Fibroblast of skin of left quadriceps (primary cell): ENCODE measurements around the gene BPHL.
A peak's percentile ranks its signal among the peaks of the same experiment; 100 is the strongest.
"Not testable (repeated sequence)": the region's sequence is repeated elsewhere in the genome, so short reads cannot be mapped to it uniquely, and the experiment has no call there.

ENCODE experiments used
- DNase-seq, 2 experiments: peaks; one replicate each; pipeline ENCODE4 v3.0.0-alpha.2; 2013; ENCODE audit warnings: low read depth in 2 of 2

Gene BPHL

DNA sequence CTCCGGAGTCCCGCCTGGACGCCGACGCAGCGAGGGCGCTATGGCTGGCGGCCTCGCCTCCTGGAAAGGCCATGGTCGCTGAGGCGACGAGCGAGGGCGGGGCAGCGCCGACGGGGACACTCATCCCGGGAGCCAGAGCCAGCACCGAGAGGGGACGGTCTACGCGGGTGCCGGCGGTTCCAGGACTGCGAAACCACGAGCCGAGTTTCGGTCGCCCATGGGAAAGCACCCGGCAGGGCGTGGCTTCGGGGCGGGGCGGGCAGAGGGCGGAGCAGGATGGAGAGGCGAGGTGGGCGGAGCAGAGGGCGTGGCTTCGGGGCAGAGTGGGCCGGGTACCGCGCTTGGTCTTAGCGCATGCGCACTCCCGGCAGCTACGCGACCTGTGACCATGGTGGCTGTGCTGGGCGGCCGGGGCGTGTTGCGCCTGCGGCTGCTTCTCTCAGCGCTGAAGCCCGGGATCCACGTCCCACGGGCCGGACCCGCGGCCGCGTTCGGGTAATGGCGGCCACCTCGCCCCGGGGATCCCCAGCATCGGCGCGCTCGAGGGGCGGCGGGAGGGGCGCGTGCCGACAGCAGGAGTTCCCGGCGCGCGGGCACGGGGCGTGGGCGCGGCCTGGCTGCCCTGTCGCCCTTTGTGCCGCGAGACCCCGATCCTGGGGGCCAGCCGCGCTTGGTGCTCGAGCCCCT, at the start of gene BPHL:
BPHL (plus strand) TSS at position 359 of the 687 bp plus-strand sequence; CDS start at position 389, 30 bp downstream.
- peak; percentile 71 to 72 for DNase-seq

DNA sequence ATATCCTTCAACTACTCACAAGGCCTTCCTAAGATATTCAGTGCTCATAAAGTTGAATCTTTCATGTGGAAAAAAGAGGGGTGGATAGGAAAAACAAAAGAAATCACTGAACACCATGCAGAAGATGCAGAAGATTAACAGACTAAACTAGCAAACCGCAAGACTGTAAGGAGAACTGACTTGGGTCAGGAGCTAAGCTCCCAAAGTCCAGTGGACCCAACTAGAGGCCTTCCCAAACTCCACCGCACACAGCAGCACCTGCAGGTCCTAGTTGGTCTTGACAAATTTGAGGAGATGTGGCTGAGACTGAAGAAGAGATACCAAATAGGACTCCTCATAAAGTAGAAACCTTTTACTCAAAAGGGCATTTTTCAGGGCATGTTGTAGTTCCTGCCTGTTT, 46.9 kb upstream of the BPHL start:
- no peak for DNase-seq

GRCh38 chr6:3072798-3073197, 45.7 kb upstream of the BPHL start:
- DNase-seq = no peak

- DNase-seq = no peak
These were observed 45.1 kb upstream of the BPHL start for GRCh38 chr6:3073382-3073781.

DNA sequence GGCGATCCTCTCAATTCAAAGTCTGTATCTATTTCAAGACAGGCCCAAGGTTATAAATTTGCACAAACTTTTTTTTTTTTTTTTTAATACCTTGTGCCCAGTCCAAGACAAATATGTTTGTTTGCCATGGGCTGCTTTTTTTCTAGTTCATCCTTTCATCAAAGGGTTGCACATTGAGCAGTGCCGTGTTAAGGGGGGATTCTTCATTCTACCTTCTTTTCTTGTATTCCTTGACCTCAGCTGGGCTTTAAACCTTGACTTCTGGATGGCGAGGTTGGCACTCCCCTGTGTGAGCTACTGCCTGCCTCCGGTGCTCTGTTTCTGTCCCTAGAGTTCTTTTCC, 42.8 kb upstream of the BPHL start:
- DNase-seq = no peak

GRCh38 chr6:3076320-3076719, 42.2 kb upstream of the BPHL start:
- no peak for DNase-seq

- no peak for DNase-seq
These were observed 41.1 kb upstream of the BPHL start for GRCh38 chr6:3077430-3077829.

- not testable (repeated sequence) for DNase-seq
These were observed 39.6 kb upstream of the BPHL start for GRCh38 chr6:3078952-3079351.

- no peak for DNase-seq
These were observed 38.8 kb upstream of the BPHL start for GRCh38 chr6:3079682-3080081.

DNA sequence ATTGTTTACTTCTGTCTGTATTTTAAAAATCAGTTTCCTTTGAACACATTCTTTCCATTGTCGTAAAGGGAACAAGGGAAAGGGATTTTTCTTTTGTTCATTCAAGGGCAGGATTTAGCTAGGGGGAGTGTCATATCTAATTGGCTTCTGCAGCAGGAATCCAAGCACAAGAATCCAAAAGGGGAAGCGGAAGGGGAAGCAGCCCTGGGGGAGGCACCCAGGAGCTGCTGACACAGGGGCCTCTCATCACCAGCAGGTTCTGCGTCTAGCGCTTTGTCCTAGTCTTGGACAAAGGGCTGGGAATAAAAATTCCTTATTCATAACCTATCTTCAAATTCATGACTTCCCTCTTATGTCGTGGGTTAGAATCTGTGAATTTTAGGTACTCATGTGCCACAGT, 36.6 kb upstream of the BPHL start:
- no peak for DNase-seq

DNA sequence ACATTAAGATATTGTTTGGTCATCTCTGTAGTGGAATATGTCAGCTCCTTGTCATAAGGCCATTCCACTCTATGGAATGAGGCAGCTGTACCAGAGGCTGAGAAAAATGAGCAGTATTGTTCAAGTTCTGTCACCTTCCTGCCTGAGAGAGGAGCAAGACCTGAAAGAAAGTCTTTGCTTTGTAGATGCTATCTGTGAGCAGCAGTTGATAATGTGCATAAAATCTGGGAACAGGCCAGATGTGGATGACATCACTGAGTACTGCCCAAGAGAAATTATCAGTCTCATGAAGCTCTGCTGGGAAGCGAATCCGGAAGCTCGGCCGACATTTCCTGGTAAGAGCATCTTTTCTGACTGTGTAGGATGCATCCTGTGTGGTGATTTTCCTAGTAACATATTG, 33.4 kb upstream of the BPHL start:
- no peak for DNase-seq

DNA sequence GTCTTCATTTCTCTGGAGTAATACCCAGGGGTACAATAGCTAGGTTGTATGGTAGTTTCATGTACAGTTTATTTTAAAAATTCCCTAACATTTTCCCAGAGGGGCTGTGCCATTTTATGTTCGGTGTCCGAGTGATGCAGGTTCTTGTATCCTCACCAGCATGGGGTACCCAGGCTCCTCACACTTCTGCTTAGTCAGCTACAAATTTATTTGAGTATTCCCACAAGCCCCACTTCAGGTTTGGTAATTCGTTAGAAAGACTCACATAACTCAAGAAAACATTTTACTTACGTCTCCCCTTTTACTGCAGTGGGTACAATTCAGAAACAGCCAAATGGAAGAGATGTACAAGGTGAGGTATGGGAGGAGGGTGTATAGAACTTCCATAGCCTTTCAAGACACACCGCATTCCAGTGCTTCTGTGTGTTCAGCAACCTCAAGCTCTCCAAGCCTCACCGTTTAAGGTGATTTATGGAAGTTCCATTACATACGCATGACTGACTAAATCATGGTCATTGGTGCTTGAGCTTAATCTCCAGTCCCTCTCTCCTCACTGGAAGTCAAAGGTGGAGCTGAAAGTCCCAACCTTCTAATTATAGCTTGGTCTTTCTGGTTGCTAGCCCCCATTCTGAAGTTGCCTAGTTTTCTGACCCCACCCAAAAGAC, 32.1 kb upstream of the BPHL start:
- DNase-seq = no peak

DNA sequence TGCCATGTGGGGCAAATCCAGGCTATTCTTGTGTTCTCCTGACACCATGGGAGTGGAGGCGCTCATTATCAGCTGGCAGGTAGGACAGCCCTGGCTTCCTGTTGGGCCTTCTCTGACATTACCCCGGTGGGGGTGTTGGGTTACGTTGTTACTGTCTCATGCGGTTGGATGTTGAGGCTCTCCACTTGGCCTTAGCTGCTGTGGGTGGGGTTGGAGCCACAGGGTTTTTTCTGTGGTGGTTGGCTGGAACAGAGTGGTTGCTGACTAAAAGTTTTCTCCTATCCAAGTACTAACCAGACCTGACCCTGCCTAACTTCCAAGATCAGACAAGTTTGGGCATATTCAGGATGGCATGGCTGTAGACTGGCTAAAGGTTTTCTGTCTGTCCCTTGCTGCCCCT, 30.1 kb upstream of the BPHL start:
- DNase-seq = no peak

GRCh38 chr6:3088968-3089367, 29.5 kb upstream of the BPHL start:
- DNase-seq = peak; percentile 15 to 28

DNA sequence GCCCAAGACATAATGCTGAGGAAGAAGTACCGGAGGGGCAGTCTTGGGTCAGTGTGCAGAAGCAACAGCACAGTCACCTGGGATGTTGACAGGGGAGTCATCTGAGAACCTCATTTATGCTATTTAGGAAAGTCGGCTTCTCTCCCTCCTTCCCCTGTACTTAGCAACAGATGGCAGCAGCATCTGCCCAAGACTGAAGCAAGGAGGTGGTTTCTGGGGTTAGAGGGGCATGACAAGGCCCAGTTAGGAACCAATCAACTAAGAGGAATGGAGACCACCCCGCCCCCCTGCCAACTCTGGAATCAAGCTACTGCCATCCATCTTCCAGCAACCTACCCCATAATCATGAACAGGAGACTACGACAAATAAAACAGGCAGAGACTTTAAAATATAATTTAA, 28.5 kb upstream of the BPHL start:
- DNase-seq = no peak

DNA sequence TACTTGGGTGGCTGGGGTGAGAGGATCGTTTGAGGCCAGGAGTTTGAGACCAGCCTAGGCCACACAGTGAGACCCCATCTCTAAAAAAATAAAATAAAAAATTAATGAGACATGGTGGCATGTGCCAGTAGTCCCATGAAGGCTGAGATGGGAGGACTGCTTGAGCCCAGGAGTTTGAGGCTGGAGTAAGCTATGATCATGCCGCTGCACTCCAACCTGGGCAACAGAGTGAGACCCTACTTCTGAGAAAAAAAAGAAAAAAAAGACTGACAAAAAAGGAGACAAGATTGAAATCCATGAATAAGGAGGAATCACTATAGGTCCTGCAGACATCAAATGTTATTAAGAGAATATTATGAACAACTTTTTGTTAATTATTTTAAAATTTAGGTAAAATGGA, 23.7 kb upstream of the BPHL start:
- no peak for DNase-seq

GRCh38 chr6:3102875-3103274, 15.6 kb upstream of the BPHL start:
- DNase-seq = no peak

- DNase-seq = no peak
These were observed 9.6 kb upstream of the BPHL start for GRCh38 chr6:3108746-3109414.

GRCh38 chr6:3109761-3110160, 8.8 kb upstream of the BPHL start:
- no peak for DNase-seq

DNA sequence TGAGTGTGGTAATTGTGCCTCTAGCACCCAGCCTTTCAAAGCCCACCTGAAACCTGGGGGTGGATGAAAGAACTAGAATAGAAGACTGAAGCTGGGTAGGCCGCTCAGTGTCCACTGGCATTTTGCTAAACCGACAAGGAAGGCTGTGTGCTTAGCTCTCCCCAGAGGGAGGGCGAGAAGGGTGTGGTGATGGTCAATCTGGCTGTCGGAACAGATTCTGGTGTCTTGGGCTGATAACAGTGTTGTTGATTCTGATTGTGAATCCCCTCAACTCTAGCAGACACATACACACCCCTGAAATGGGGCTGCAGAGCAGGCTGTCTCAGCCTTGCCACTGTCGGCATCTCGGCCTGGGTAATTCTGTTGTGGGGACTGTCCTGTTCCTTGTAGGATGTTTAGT, 4.1 kb upstream of the BPHL start:
- DNase-seq = no peak

- no peak for DNase-seq
These were observed 579 bp upstream of the BPHL start for GRCh38 chr6:3117912-3118352.

DNA sequence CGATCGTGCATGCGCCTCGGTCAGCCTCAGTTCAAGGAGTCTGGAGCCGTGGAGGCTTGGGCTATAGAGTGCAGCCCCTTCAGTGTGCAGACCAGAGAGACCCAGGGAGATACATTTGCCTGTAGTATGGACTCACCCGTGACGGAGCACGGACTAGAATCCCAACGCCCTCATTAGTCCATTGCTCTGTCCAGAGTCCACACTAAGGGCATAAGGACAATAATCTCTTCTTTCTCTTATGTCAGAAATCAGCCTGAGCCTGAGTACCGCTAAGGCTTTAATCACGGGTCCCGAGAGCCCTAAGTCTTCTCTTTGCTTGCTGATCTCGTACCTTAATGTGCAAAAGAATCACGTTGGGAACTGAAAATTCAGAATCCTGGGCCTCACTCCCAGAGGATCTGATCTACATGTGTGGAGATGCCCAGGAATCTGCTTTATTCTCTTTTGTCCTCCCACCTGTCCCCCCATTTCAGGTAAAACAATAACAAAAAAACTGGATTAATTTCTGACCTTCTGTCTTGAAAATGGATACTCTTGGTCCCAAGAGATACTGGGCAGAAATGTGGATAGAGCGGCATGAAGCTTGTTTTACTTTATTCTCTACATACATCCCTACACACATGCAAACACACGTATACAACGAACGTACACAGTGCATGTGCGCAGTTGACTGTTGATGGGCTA, 671 bp downstream of the BPHL start:
- no peak for DNase-seq

GRCh38 chr6:3120765-3121089, 2.2 kb downstream of the BPHL start:
- DNase-seq = no peak
